Measurements from ENCODE around the gene CXCR6. TPM values are rescaled to one million over a fixed set of nuclear protein-coding genes. Genes with fewer than 3 reads are reported as not detected.

The CXCR6 gene
- total and polyA plus RNA-seq, 2 of the 13 experiments (the other 11 are each of a cell fraction or from before 2014, with no cell fraction given): not detected

DNA sequence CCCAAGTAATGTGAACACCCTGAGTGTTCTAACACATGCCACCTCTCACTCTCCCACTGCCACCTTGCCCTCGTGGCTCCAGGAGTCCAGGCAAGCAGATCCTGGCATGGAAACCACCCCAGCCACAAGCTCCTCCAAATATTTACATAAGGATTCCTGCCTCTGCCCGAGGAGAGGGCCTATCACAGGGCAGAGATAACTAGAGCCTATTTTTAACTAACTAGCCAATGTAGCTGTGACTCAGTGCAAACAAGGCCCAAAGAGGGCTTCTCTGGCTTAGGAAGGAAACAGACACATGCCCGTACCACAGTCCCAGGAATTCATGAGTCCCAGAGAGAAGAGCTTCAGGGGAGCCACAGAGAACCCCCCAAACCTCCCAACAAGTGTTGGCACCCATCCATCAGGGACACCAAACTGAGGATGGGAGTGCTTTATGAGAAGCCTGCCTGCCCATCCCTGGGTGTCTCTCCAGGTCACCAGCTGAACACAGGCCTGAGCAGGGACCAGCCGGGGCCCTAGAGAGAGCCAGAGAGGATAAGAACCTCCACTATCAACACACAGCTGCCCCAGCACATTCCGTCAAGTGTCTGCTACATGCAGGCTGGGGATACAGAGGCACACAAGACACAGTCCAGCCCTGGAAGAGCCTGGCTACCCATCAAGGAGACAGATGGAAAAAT lies 43.2 kb downstream of the CXCR6 start (continued):
- TF ChIP-seq, protein P1, sequence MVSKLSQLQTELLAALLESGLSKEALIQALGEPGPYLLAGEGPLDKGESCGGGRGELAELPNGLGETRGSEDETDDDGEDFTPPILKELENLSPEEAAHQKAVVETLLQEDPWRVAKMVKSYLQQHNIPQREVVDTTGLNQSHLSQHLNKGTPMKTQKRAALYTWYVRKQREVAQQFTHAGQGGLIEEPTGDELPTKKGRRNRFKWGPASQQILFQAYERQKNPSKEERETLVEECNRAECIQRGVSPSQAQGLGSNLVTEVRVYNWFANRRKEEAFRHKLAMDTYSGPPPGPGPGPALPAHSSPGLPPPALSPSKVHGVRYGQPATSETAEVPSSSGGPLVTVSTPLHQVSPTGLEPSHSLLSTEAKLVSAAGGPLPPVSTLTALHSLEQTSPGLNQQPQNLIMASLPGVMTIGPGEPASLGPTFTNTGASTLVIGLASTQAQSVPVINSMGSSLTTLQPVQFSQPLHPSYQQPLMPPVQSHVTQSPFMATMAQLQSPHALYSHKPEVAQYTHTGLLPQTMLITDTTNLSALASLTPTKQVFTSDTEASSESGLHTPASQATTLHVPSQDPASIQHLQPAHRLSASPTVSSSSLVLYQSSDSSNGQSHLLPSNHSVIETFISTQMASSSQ (IDR thresholded peaks at IDR 0.05; ENCODE audit: low read depth): 0 out of 2 replicates have a peak, but pooled peaks have one; percentile 30
- TF ChIP-seq, protein P1 (CRISPR knock-in tag; IDR thresholded peaks at IDR 0.05; ENCODE audit: borderline replicate concordance): no peak
- TF ChIP-seq, protein P2, sequence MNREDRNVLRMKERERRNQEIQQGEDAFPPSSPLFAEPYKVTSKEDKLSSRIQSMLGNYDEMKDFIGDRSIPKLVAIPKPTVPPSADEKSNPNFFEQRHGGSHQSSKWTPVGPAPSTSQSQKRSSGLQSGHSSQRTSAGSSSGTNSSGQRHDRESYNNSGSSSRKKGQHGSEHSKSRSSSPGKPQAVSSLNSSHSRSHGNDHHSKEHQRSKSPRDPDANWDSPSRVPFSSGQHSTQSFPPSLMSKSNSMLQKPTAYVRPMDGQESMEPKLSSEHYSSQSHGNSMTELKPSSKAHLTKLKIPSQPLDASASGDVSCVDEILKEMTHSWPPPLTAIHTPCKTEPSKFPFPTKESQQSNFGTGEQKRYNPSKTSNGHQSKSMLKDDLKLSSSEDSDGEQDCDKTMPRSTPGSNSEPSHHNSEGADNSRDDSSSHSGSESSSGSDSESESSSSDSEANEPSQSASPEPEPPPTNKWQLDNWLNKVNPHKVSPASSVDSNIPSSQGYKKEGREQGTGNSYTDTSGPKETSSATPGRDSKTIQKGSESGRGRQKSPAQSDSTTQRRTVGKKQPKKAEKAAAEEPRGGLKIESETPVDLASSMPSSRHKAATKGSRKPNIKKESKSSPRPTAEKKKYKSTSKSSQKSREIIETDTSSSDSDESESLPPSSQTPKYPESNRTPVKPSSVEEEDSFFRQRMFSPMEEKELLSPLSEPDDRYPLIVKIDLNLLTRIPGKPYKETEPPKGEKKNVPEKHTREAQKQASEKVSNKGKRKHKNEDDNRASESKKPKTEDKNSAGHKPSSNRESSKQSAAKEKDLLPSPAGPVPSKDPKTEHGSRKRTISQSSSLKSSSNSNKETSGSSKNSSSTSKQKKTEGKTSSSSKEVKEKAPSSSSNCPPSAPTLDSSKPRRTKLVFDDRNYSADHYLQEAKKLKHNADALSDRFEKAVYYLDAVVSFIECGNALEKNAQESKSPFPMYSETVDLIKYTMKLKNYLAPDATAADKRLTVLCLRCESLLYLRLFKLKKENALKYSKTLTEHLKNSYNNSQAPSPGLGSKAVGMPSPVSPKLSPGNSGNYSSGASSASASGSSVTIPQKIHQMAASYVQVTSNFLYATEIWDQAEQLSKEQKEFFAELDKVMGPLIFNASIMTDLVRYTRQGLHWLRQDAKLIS (CRISPR knock-in tag; IDR thresholded peaks at IDR 0.05): no peak
- TF ChIP-seq ZNF282 (IDR thresholded peaks at IDR 0.05; ENCODE audit: partially characterized antibody) (no peak), ZNF562 (CRISPR knock-in tag; IDR thresholded peaks at IDR 0.05; ENCODE audit: borderline replicate concordance) (no peak), STAG1 (CRISPR knock-in tag; IDR thresholded peaks at IDR 0.05) (no peak), ZSCAN25 (CRISPR knock-in tag; IDR thresholded peaks at IDR 0.05) (no peak), ZNF788 (CRISPR knock-in tag; IDR thresholded peaks at IDR 0.05; ENCODE audit: borderline replicate concordance) (no peak), HDAC2 (CRISPR knock-in tag; IDR thresholded peaks at IDR 0.05) (0 out of 2 replicates have a peak, but pooled peaks have one; percentile 28), MAF1 (CRISPR knock-in tag; IDR thresholded peaks at IDR 0.05; ENCODE audit: borderline replicate concordance) (no peak), RAD51 (IDR thresholded peaks at IDR 0.05; ENCODE audit: borderline replicate concordance) (no peak), ZC3H13 (CRISPR knock-in tag; IDR thresholded peaks at IDR 0.05) (no peak), ZNF543 (CRISPR knock-in tag; IDR thresholded peaks at IDR 0.05) (no peak)
- TF ChIP-seq, protein P3, sequence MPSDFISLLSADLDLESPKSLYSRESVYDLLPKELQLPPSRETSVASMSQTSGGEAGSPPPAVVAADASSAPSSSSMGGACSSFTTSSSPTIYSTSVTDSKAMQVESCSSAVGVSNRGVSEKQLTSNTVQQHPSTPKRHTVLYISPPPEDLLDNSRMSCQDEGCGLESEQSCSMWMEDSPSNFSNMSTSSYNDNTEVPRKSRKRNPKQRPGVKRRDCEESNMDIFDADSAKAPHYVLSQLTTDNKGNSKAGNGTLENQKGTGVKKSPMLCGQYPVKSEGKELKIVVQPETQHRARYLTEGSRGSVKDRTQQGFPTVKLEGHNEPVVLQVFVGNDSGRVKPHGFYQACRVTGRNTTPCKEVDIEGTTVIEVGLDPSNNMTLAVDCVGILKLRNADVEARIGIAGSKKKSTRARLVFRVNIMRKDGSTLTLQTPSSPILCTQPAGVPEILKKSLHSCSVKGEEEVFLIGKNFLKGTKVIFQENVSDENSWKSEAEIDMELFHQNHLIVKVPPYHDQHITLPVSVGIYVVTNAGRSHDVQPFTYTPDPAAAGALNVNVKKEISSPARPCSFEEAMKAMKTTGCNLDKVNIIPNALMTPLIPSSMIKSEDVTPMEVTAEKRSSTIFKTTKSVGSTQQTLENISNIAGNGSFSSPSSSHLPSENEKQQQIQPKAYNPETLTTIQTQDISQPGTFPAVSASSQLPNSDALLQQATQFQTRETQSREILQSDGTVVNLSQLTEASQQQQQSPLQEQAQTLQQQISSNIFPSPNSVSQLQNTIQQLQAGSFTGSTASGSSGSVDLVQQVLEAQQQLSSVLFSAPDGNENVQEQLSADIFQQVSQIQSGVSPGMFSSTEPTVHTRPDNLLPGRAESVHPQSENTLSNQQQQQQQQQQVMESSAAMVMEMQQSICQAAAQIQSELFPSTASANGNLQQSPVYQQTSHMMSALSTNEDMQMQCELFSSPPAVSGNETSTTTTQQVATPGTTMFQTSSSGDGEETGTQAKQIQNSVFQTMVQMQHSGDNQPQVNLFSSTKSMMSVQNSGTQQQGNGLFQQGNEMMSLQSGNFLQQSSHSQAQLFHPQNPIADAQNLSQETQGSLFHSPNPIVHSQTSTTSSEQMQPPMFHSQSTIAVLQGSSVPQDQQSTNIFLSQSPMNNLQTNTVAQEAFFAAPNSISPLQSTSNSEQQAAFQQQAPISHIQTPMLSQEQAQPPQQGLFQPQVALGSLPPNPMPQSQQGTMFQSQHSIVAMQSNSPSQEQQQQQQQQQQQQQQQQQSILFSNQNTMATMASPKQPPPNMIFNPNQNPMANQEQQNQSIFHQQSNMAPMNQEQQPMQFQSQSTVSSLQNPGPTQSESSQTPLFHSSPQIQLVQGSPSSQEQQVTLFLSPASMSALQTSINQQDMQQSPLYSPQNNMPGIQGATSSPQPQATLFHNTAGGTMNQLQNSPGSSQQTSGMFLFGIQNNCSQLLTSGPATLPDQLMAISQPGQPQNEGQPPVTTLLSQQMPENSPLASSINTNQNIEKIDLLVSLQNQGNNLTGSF (CRISPR knock-in tag; IDR thresholded peaks at IDR 0.05): no peak
- TF ChIP-seq, protein P4, sequence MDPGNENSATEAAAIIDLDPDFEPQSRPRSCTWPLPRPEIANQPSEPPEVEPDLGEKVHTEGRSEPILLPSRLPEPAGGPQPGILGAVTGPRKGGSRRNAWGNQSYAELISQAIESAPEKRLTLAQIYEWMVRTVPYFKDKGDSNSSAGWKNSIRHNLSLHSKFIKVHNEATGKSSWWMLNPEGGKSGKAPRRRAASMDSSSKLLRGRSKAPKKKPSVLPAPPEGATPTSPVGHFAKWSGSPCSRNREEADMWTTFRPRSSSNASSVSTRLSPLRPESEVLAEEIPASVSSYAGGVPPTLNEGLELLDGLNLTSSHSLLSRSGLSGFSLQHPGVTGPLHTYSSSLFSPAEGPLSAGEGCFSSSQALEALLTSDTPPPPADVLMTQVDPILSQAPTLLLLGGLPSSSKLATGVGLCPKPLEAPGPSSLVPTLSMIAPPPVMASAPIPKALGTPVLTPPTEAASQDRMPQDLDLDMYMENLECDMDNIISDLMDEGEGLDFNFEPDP (CRISPR knock-in tag; conservative IDR thresholded peaks at IDR 0.05): no peak
